Measurements from ENCODE around the gene RFWD3. TPM values are rescaled to one million over a fixed set of nuclear protein-coding genes. Genes with fewer than 3 reads are reported as not detected.

Gene RFWD3
- total and polyA plus RNA-seq, 10 donors = 4.6 to 40.6 (median 30.1) TPM

DNA sequence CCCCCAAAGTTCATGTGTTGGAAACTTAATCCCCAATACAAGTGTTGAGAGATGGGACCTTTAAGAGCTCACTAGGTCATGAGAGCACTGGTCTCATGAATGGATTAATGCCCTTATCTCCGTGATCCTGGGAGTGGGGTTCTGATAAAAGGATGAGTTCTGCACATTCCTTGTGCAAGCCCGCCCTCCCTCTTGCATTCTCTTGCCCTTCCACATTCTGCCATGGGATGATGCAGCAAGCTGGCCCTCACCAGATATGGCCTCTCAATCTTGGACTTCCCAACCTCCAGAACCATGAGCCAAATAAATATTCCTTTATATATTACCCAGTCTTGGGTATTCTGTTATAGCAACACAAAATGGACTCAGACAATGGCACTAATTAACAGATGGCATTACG is 73.8 kb downstream of the RFWD3 start:
- Histone ChIP-seq H3K36me3 (peaks cover 0 to 24% (median 3%) of the 10 kb centered on the region in 6 donors), H3K27ac (no peak overlapping the region), H3K9me3 (no peaks in the 10 kb centered on the region), H3K4me3 (no peak overlapping the region), H3K27me3 (replicated peaks in 1 of 7) (no peaks in the 10 kb centered on the region), H3K4me1 (peaks cover 0 to 78% (median 23%) of the 10 kb centered on the region in 6 donors)
- TF ChIP-seq, protein P1, sequence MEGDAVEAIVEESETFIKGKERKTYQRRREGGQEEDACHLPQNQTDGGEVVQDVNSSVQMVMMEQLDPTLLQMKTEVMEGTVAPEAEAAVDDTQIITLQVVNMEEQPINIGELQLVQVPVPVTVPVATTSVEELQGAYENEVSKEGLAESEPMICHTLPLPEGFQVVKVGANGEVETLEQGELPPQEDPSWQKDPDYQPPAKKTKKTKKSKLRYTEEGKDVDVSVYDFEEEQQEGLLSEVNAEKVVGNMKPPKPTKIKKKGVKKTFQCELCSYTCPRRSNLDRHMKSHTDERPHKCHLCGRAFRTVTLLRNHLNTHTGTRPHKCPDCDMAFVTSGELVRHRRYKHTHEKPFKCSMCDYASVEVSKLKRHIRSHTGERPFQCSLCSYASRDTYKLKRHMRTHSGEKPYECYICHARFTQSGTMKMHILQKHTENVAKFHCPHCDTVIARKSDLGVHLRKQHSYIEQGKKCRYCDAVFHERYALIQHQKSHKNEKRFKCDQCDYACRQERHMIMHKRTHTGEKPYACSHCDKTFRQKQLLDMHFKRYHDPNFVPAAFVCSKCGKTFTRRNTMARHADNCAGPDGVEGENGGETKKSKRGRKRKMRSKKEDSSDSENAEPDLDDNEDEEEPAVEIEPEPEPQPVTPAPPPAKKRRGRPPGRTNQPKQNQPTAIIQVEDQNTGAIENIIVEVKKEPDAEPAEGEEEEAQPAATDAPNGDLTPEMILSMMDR (IDR thresholded peaks at IDR 0.05 in 8 of 11, conservative IDR thresholded peaks at IDR 0.05 in 3 of 11) = no peak
- TF ChIP-seq POLR2AphosphoS5 (IDR thresholded peaks at IDR 0.05) (no peak), POLR2A (IDR thresholded peaks at IDR 0.05) (no peak)
- DNase-seq = no peak
- WGBS, 5 donors = 90 to 98% (median 93%) methylated on average over 3 of the region's 3 CpGs
- intact Hi-C loops (cut with DNase I; ENCODE audit: low total_unique reads) = no loop called here

DNA sequence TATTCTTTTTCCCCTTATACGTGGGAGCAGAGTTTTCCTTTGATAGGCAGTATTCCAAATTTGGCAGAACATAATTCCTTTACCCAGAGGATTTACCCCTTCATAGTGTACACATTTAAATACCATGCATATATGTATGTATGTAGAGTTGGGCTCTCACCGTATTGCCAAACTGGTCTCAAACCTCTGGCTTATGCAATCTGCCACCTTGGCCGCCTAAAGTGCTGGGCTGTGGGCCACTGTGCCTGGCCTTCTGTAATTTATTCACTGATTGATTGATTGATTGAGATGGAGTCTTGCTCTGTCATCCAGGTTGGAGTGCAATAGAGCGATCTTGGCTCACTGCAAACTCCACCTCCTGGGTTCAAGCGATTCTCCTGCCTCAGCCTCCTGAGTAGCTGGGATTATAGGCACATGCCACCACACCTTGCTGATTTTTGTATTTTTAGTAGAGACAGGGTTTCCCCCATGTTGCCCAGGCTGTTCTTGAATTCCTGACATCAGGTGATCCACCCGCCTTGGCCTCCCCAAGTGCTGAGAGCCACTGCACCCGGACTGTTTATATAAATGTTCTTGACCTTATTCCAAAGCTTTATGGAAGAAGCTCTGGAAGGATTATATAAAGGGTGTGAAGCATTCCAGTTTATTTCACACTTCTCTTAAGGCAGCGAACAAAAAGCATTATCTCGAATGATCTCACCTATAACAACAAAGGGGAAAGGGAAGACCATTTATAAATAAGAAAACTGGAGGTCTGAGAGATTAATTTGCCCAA is 74.6 kb downstream of the RFWD3 start:
- DNase-seq = no peak
- 81 to 91% (median 88%) methylated on average over 8 to 9 of the region's 9 CpGs for WGBS, 5 donors
- Histone ChIP-seq H3K4me3 (no peak overlapping the region), H3K36me3 (peaks cover 0 to 26% (median 3%) of the 10 kb centered on the region in 6 donors), H3K27ac (no peak overlapping the region), H3K27me3 (replicated peaks in 1 of 7) (no peaks in the 10 kb centered on the region), H3K9me3 (no peaks in the 10 kb centered on the region), H3K4me1 (peaks cover 0 to 86% (median 26%) of the 10 kb centered on the region in 6 donors)
- intact Hi-C loops (cut with DNase I; ENCODE audit: low total_unique reads) = no loop called here
- TF ChIP-seq POLR2AphosphoS5 (IDR thresholded peaks at IDR 0.05) (no peak), POLR2A (IDR thresholded peaks at IDR 0.05) (no peak)

DNA sequence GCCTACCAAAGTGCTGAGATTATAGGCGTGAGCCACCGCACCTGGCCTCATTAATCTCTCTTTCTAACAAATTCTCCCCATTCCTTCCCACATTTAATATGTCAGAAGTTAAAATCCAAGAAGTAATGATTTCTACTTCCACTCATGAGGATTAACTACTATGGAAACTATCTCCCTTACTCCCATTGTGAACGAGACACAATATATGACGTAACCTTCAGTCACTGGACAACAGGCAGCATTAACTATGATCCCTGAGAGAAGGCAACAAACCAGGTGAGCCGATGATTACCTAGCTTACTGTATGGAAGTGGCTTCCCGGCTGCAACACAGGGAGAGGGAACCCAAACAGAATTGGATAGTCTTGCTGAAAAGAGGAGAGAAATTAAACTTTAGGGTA is 79.7 kb downstream of the RFWD3 start:
- 77 to 90% (median 79%) methylated on average over 6 of the region's 6 CpGs for WGBS, 5 donors
- no peak for TF ChIP-seq POLR2AphosphoS5 (IDR thresholded peaks at IDR 0.05)
- TF ChIP-seq, protein P1 (IDR thresholded peaks at IDR 0.05 in 8 of 11, conservative IDR thresholded peaks at IDR 0.05 in 3 of 11) = no peak
- no peak for TF ChIP-seq POLR2A (IDR thresholded peaks at IDR 0.05)
- Histone ChIP-seq H3K27me3 (replicated peaks in 1 of 7) (no peaks in the 10 kb centered on the region), H3K36me3 (peaks cover 0 to 12% (median 0%) of the 10 kb centered on the region in 6 donors), H3K27ac (no peak overlapping the region), H3K9me3 (no peaks in the 10 kb centered on the region), H3K4me1 (peaks cover 6 to 97% (median 40%) of the 10 kb centered on the region in 6 donors), H3K4me3 (no peak overlapping the region)
- DNase-seq = no peak
- intact Hi-C loops (cut with DNase I; ENCODE audit: low total_unique reads) = no loop called here

DNA sequence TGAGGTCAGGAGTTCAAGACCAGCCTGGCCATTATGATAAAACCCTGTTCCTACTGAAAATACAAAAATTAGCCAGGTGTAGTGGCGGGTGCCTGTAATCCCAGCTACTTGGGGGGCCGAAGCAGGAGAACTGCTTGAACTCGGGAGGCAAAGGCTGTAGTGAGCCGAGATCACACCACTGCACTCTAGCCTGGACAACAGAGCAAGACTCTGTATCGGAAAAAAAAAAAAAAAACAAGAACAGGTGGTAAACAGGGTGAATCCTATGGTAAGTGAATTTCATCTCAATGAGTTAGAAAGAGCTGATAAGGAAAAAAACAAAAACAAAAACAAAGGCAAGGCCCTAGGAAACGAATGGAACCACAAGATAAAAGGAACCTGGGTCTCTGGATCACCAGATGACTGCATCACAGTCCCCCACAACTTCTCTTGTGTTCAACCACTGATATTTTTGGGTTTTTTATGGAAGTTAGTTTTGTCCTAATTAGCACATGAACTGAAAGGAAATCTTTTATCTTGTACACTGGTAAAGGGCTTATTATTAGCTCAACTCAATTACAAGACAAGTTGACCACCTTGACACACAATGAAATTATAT is 80.7 kb downstream of the RFWD3 start:
- Histone ChIP-seq H3K27ac (no peak overlapping the region), H3K4me1 (peaks cover 6 to 97% (median 48%) of the 10 kb centered on the region in 6 donors), H3K9me3 (no peaks in the 10 kb centered on the region), H3K27me3 (replicated peaks in 1 of 7) (no peaks in the 10 kb centered on the region), H3K4me3 (no peak overlapping the region), H3K36me3 (peaks cover 0 to 12% (median 0%) of the 10 kb centered on the region in 6 donors)
- no peak for DNase-seq
- WGBS, 5 donors = 86 to 89% (median 87%) methylated on average over 6 of the region's 6 CpGs
- intact Hi-C loops (cut with DNase I; ENCODE audit: low total_unique reads) = no loop called here
- TF ChIP-seq, protein P1 (IDR thresholded peaks at IDR 0.05 in 8 of 11, conservative IDR thresholded peaks at IDR 0.05 in 3 of 11) = no peak
- TF ChIP-seq POLR2A (IDR thresholded peaks at IDR 0.05) (no peak), POLR2AphosphoS5 (IDR thresholded peaks at IDR 0.05) (no peak)
